GM12878 (cell line): ENCODE results near the gene SARM1.

Source experiments
- BCLAF1 ChIP-seq: fragments of 450-650 bp; IDR thresholded peaks from 2 replicates; pipeline ENCODE4 v1.6.1; 2017; ENCODE audit warnings: antibody characterized with exemption, mild to moderate bottlenecking, moderate library complexity
- CTCF ChIP-seq, 3 experiments: IDR thresholded peaks in 2 of 3; conservative IDR thresholded peaks in 1 of 3; 2 replicates each; pipeline ENCODE4 v1.5.1; 2011; ENCODE audit warnings: low read depth in 3 of 3, low read length in 3 of 3, mild to moderate bottlenecking in 3 of 3, control low read depth in 2 of 3, moderate library complexity in 2 of 3, inconsistent platforms in 1 of 3, mixed read lengths in 1 of 3; ENCODE audit not compliant: control insufficient read depth in 2 of 3, insufficient read depth in 1 of 3; ENCODE audit errors: extremely low read depth in 1 of 3
- E2F8 ChIP-seq: fragments of 450-650 bp; IDR thresholded peaks from 2 replicates; pipeline ENCODE4 v1.6.1; 2018; ENCODE audit warnings: mild to moderate bottlenecking, low read depth, moderate library complexity; ENCODE audit not compliant: partially characterized antibody
- E4F1 ChIP-seq: fragments of 450-650 bp; IDR thresholded peaks from 2 replicates; pipeline ENCODE4 v1.6.1; 2018; ENCODE audit warnings: borderline replicate concordance, mild to moderate bottlenecking; ENCODE audit not compliant: partially characterized antibody
- EP300 ChIP-seq, 2 experiments: fragments of 150-350 bp in 1 of 2; IDR thresholded peaks; 2 replicates each; pipeline ENCODE4 v1.6.1; 2011 to 2012; ENCODE audit warnings: low read depth in 2 of 2, low read length in 2 of 2, borderline replicate concordance in 1 of 2, improper control_type of control experiment in 1 of 2, inconsistent platforms in 1 of 2; ENCODE audit not compliant: control insufficient read depth in 1 of 2
- EZH2 ChIP-seq: IDR thresholded peaks from 2 replicates; pipeline ENCODE4 v1.6.1; 2012; ENCODE audit warnings: low read depth, mild to moderate bottlenecking, control low read depth, inconsistent platforms, low read length, borderline replicate concordance; ENCODE audit not compliant: control insufficient read depth
- MTA3 ChIP-seq: IDR thresholded peaks from 2 replicates; pipeline ENCODE4 v1.6.1; 2012; ENCODE audit warnings: low read length, inconsistent platforms, borderline replicate concordance
- MYC ChIP-seq: IDR thresholded peaks from 2 replicates; pipeline ENCODE4 v1.6.1; 2011; ENCODE audit warnings: mild to moderate bottlenecking, low read length, moderate library complexity, inconsistent platforms; ENCODE audit not compliant: insufficient read depth, insufficient replicate concordance, insufficient read length, severe bottlenecking
- POLR2A ChIP-seq: IDR thresholded peaks from 2 replicates; pipeline ENCODE4 v1.6.1; 2011; ENCODE audit warnings: low read depth, mild to moderate bottlenecking, low read length
- RB1 ChIP-seq: fragments of 450-650 bp; formaldehyde crosslinking; IDR thresholded peaks from 2 replicates; pipeline ENCODE4 v1.6.1; 2017; ENCODE audit warnings: mild to moderate bottlenecking, borderline replicate concordance
- WRNIP1 ChIP-seq: IDR thresholded peaks from 2 replicates; pipeline ENCODE4 v1.6.1; 2011; ENCODE audit warnings: low read depth, low read length, improper control_type of control experiment, borderline replicate concordance

- TF ChIP-seq CTCF (IDR thresholded peaks at IDR 0.05 in 2 of 3, conservative IDR thresholded peaks at IDR 0.05 in 1 of 3; ENCODE audit: control insufficient read depth in 2 of 3, extremely low read depth in 1 of 3, insufficient read depth in 1 of 3, low read depth in 3 of 3, low read length in 3 of 3) (no peak), EZH2 (no peak), WRNIP1 (no peak), MYC (no peak), E4F1 (no peak), RB1 (no peak), POLR2A (no peak), MTA3 (no peak), EP300 (IDR thresholded peaks at IDR 0.05; ENCODE audit: borderline replicate concordance in 1 of 2, control insufficient read depth in 1 of 2, low read depth in 2 of 2, low read length in 2 of 2) (no peak), E2F8 (no peak), BCLAF1 (no peak)
These were observed 32.5 kb downstream of the SARM1 start for GRCh38 chr17:28404007-28404406.
